Endodermal cell (in vitro differentiated cells): ENCODE measurements around the gene DNAH1. TPM values are rescaled to one million over a fixed set of nuclear protein-coding genes. Genes with fewer than 3 reads are reported as not detected.
A peak's percentile ranks its signal among the peaks of the same experiment; 100 is the strongest.

Experiments
- DNase-seq: peaks from one replicate; pipeline ENCODE4 v3.0.0-alpha.2; 2017
- H3K27ac ChIP-seq: 2 replicates; pipeline ENCODE4 v1.5.1; 2013; ENCODE audit warnings: mild to moderate bottlenecking, low read depth, low read length, moderate library complexity
- H3K27me3 ChIP-seq: 2 replicates; pipeline ENCODE4 v1.6.1; 2013; ENCODE audit warnings: mild to moderate bottlenecking, low read length, moderate library complexity; ENCODE audit not compliant: insufficient read depth, control insufficient read depth, poor library complexity, severe bottlenecking
- H3K36me3 ChIP-seq: 2 replicates; pipeline ENCODE4 v1.7.0; 2013; ENCODE audit warnings: mild to moderate bottlenecking, low read length, moderate library complexity; ENCODE audit not compliant: control insufficient read depth, insufficient read depth
- H3K4me1 ChIP-seq: one replicate; pipeline ENCODE4 v1.7.0; 2013; ENCODE audit warnings: low read length; ENCODE audit not compliant: control insufficient read depth, insufficient read depth
- H3K4me3 ChIP-seq: 2 replicates; pipeline ENCODE4 v1.5.1; 2013; ENCODE audit warnings: mild to moderate bottlenecking, low read length, moderate library complexity
- H3K9ac ChIP-seq: 2 replicates; pipeline ENCODE4 v1.6.1; 2013; ENCODE audit warnings: mild to moderate bottlenecking, low read length, moderate library complexity; ENCODE audit not compliant: poor library complexity, severe bottlenecking; ENCODE audit errors: extremely low read depth
- H3K9me3 ChIP-seq: 2 replicates; pipeline ENCODE4 v1.6.1; 2013; ENCODE audit warnings: mild to moderate bottlenecking, low read length, moderate library complexity; ENCODE audit not compliant: control insufficient read depth
- H3K27ac Mint-ChIP-seq: 2 replicates; pipeline ENCODE4 v1.8.0; 2020; ENCODE audit warnings: mixed read lengths
- H3K27me3 Mint-ChIP-seq: 2 replicates; pipeline ENCODE4 v1.8.0; 2021; ENCODE audit warnings: mild to moderate bottlenecking, mixed read lengths; ENCODE audit not compliant: insufficient read depth
- H3K36me3 Mint-ChIP-seq: 2 replicates; pipeline ENCODE4 v1.8.0; 2020; ENCODE audit warnings: low read depth, mixed read lengths
- H3K4me1 Mint-ChIP-seq: 2 replicates; pipeline ENCODE4 v1.8.0; 2020; ENCODE audit warnings: mixed read lengths
- H3K4me3 Mint-ChIP-seq: 2 replicates; pipeline ENCODE4 v1.8.0; 2020; ENCODE audit warnings: mild to moderate bottlenecking, moderate library complexity, mixed read lengths
- H3K9me3 Mint-ChIP-seq: 2 replicates; pipeline ENCODE4 v1.8.0; 2020; ENCODE audit warnings: mild to moderate bottlenecking, mixed read lengths
- WGBS, 2 experiments: methylation state at CpG; one replicate each; pipeline versions ENCODE4 v1.1.5 to v1.1.7; 2013; ENCODE audit warnings: missing lambda C conversion rate in 2 of 2, mixed read lengths in 1 of 2; ENCODE audit not compliant: insufficient coverage in 1 of 2, insufficient read length in 1 of 2; 5-methylcytosine and 5-hydroxymethylcytosine counted together
- total RNA-seq, 2 donors: library from RNA; stranded (reverse); fragmentation: NEBNext Ultra II Directional in 1 of 2; extraction: Animal tissue kit (Norgen Biotek cat#: 25700) in 1 of 2; gene quantifications; 2 replicates in 1 of 2; 3 replicates in 1 of 2; pipeline ENCODE4 v1.2.1, GENCODE V29; 2021
- TF ChIP-seq, protein P1 (sequence below): fragments of 200-600 bp; sonication (generic); conservative IDR thresholded peaks from 2 replicates; pipeline ENCODE4 v1.5.0; 2021; ENCODE audit warnings: antibody characterized with exemption, mild to moderate bottlenecking

The DNAH1 gene
- total RNA-seq, 2 donors from 2014 or later: 4.9 to 5.5 TPM

- Histone ChIP-seq H3K9me3 (no peaks in the 10 kb centered on the region), H3K36me3 (no peaks in the 10 kb centered on the region), H3K27me3 (peaks cover 17% of the 10 kb centered on the region), H3K9ac (no peak overlapping the region), H3K4me1 (no peaks in the 10 kb centered on the region), H3K27ac (no peak overlapping the region), H3K4me3 (no peak overlapping the region)
- WGBS, 2 experiments: 83 to 96% methylated on average over 1 to 3 of the region's 3 CpGs
- Mint-ChIP-seq H3K27me3 (peaks cover 26% of the 10 kb centered on the region), H3K27ac (no peak overlapping the region), H3K9me3 (no peaks in the 10 kb centered on the region), H3K4me1 (peaks cover 1% of the 10 kb centered on the region), H3K4me3 (no peak overlapping the region), H3K36me3 (no peaks in the 10 kb centered on the region)
- TF ChIP-seq, protein P1, sequence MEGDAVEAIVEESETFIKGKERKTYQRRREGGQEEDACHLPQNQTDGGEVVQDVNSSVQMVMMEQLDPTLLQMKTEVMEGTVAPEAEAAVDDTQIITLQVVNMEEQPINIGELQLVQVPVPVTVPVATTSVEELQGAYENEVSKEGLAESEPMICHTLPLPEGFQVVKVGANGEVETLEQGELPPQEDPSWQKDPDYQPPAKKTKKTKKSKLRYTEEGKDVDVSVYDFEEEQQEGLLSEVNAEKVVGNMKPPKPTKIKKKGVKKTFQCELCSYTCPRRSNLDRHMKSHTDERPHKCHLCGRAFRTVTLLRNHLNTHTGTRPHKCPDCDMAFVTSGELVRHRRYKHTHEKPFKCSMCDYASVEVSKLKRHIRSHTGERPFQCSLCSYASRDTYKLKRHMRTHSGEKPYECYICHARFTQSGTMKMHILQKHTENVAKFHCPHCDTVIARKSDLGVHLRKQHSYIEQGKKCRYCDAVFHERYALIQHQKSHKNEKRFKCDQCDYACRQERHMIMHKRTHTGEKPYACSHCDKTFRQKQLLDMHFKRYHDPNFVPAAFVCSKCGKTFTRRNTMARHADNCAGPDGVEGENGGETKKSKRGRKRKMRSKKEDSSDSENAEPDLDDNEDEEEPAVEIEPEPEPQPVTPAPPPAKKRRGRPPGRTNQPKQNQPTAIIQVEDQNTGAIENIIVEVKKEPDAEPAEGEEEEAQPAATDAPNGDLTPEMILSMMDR: no peak
- DNase-seq: no peak
Measured at GRCh38 chr3:52314489-52314888, 1.6 kb upstream of the DNAH1 start.

DNA sequence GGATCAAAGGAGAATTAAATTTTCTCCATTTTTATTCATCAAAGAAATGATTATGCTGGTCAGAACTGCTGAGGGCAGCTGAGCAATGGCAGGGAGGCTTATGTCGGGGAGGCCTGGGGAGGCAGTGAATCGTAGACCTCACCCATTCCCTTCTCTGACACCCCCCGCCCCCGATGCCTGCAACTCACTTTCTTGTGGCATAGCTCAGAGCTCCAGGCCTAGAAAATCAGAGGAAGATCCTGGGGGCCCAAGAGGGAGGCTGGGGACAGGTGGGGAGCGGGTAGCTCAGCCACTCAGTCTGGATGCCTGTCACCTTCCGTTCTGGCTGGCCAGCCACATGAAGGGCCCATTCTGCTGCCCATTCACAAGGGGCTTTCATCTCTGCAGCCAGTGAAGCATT, 1.1 kb upstream of the DNAH1 start:
- Mint-ChIP-seq H3K4me1 (peaks cover 1% of the 10 kb centered on the region), H3K36me3 (no peaks in the 10 kb centered on the region), H3K27ac (no peak overlapping the region), H3K27me3 (peaks cover 29% of the 10 kb centered on the region), H3K4me3 (no peak overlapping the region), H3K9me3 (no peaks in the 10 kb centered on the region)
- H3K27me3 ChIP-seq: peaks cover 18% of the 10 kb centered on the region
- H3K4me3 ChIP-seq: no peak overlapping the region
- H3K9ac ChIP-seq: no peak overlapping the region
- H3K27ac ChIP-seq: peak overlapping the region; percentile 88
- DNase-seq: no peak
- H3K9me3 ChIP-seq: no peaks in the 10 kb centered on the region
- no peaks in the 10 kb centered on the region for H3K4me1 ChIP-seq
- no peaks in the 10 kb centered on the region for H3K36me3 ChIP-seq
- 85% methylated on average over 6 of the region's 6 CpGs; no CpG with 5 or more reads in 1 of the 2 experiments for WGBS, 2 experiments
- TF ChIP-seq, protein P1: no peak

DNA sequence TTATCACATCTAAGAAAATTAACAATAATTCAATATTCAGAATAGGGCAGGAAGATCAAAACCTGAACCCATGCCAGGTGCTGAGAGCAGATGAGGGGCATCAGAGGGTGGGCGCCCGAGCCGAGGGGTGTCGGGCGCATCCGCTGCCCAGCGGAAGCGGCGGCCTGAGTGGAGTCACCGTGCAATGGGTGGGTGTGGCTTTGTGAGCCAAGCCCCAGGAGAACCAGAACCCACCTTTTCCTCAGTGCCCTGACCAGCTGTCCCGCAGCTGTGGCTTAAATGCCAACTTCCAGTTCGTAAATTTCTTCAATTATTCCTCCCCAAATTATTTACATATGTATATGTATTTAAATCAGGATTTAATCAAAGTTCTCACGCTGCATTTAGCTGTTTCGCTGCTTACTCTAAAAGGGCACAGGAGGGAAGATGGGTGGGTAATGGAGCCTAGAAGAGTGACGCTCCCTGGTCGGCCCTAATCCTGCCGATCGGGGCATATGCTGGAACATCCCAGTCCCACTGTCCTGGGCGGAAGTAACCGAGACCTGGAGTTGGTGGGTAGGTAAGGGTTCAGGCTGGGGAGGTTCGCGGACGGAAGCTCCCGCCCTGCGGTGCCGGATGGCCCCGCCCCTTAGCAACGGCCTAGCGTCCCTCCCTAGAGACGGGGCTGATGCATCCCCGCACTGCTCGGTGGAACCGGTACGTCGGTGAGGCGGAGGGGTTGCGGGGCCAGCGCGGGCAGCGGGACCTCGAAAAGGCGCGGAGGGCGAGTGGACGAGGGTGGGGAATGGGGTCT, 1.3 kb downstream of the DNAH1 start:
- 19 to 23% methylated on average over 7 to 43 of the region's 45 CpGs for WGBS, 2 experiments

More for the DNA sequence above, 1.3 kb downstream of the DNAH1 start:
- Histone ChIP-seq H3K4me3 (peak overlapping the region; percentile 80), H3K27ac (no peak overlapping the region), H3K9ac (no peak overlapping the region), H3K27me3 (peaks cover 18% of the 10 kb centered on the region), H3K36me3 (no peaks in the 10 kb centered on the region), H3K4me1 (no peaks in the 10 kb centered on the region), H3K9me3 (no peaks in the 10 kb centered on the region)
- Mint-ChIP-seq H3K27ac (no peak overlapping the region), H3K9me3 (no peaks in the 10 kb centered on the region), H3K4me3 (peak overlapping the region; percentile 56), H3K27me3 (peaks cover 29% of the 10 kb centered on the region), H3K36me3 (no peaks in the 10 kb centered on the region), H3K4me1 (peaks cover 1% of the 10 kb centered on the region)
- DNase-seq: peak; percentile 94
- TF ChIP-seq, protein P1: no peak
